ENCODE data around the gene TNFAIP3.

TNFAIP3 gene

DNA sequence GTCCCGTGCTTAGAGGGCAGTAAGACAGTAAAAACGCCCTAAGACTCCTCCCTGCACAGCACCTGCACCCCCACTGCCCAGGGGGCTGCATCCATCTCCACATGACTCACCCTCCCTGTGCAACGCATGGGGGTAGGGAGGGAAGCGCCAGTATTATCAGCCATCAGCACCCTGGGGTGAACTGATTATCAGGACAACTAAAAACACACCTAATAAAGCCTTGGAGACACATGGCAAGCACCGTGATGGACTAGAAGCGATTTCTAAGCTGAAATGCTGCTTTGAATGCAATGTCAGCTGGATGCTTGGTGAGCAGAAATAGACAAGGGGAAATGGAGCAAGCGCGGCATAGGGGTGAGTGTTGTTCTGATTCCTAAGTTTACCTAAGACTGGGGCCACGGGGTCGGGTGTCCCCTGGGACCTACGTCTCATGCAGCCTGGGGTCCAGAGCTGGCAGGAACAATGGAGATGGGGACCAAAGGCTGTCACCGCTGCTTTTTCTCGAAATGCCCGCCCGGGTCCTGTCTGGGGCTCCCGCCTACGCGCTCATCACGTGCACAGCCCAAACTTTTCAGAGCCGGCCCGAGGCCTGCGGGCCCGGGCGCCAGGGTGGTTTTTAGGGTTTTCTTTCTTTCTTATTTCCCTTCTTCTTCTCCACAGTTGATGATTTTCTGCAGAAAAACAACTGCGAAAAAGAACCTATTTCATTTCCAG, 702 bp upstream of the TNFAIP3 start:
- peak in 1 of 2 donors; percentile 52 for DNase-seq

DNA sequence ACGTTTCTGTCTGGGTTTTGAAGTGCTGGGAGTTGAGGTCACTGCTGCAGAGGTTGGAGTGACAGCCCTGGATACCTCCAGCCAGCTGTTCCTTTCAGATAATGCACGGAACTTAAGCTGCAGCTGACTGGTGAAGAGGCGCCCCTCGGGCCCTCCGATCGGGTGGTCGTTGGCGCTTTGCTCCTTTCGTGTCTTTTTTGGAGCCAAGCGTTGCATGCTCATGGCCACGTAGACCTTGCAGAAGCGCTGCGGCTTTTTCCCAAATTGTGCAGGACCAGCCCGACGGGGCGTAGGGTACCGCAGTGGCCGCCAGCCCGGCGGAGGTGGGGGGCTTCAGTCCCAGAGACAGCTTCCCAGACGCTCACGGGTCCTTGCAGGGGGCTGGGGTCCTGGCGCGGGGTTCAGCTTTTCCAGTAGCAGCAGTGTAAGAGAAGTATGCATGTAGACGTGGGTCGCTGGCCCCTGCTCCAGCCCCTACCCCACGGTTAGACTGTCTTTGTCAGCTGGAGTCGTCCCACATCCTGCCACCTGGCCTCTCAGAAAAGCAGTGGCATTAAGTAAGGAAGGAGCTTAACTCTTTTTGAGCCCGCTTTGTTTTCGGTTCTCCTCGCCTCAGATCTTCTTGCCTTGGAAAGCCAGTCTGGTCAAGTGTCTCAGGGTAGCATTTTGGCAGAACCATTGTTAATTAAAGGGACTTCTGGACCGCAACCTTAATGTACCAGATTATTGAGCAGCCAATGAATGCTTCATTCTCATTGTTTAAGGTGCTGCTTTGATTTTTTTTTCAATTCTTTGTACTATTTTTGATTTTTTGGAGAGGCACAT, 838 bp downstream of the TNFAIP3 start:
- peak; percentile 68 to 75 for DNase-seq

DNA sequence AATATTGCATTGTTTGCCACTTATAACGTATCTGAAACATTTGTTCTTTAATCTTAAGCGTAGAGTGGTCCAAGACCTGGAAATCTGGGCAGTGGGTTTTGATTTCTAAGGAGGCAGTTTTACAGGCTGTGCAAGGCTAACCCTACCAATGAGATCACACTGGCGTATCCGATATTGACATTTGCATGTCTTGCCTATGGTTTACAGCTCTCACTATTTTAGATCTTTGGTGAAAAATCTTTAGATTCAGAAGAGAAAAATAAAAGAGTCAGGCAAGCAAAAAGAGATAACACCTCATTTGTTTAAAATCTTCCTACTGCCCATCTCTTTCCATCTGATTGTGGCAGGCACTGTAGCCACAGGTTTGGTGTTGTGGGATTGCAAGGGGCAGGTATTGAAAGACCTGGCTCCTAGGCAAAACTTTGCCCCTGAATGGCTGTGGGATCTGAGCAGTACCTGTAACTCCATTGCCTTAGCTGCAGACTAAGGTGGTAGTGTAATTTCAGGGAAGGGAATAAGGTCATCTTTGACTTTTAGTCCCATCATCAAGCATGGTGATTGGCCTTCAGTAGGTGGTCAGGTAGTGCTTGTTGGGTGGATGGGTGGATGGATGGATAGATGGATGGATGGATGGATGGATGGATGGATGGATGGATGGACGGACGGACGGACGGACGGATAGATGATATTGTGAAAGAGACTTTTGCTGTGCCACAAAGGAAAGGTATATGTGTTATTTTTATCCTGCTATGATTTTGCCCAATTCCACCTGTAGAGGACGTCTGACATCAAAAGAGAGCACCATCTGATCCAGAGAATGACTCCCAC, 1.9 kb downstream of the TNFAIP3 start:
- DNase-seq: peak; percentile 35 to 68

- peak in 1 of 2 donors; percentile 63 for DNase-seq
Observed at GRCh38 chr6:137869549-137870307, 2.7 kb downstream of the TNFAIP3 start.

DNA sequence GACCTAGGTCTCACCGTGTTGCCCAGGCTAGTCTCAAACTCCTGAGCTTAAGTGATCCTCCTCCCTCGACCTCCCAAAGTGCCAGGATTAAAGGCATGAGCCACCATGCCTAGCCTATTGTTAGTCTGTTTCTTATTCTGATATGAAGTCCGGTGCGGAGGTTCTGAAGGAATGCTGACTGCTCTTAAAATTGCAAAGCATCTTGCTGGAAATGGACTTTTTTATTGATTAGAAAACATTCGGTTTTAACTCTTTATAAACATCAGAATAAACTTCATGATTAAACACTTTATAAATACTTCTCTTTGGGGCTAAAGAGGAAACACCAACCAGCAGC, 3.2 kb downstream of the TNFAIP3 start:
- DNase-seq: no peak

DNA sequence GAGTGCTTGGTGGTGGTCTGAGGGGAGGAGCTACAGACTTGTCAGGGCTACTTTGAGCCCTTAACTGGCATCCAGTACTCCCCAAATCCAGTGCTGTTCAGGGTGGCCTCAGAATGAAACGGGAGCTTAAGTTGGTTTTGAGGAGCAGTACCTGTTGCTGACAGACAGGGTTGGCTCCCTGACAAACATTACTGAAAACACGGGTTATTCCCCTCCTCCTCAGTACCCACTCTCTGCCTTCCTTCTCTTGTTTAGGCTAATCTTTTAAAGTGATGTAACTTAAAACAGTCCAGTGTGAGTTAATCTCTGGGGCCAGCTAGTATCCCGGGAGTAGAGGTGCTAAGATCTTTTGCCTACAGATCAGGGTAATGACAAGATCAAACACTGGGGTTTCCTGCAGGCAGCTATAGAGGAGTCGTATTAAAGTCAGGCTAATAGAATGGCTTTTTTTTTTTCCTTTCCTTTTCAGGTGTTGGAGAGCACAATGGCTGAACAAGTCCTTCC, 3.7 kb downstream of the TNFAIP3 start:
- peak; percentile 72 to 83 for DNase-seq

DNA sequence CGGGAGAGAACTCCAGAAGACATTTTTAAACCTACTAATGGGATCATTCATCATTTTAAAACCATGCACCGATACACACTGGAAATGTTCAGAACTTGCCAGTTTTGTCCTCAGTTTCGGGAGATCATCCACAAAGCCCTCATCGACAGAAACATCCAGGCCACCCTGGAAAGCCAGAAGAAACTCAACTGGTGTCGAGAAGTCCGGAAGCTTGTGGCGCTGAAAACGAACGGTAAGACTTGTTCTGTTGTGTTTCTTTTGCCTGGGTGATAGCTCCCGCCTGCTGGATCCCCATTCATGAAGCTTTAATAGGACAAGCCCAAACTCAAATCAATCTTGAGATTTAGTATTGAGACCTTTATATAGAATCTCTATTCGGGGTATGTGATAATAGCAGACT, 4.2 kb downstream of the TNFAIP3 start:
- peak; percentile 42 to 61 for DNase-seq

DNA sequence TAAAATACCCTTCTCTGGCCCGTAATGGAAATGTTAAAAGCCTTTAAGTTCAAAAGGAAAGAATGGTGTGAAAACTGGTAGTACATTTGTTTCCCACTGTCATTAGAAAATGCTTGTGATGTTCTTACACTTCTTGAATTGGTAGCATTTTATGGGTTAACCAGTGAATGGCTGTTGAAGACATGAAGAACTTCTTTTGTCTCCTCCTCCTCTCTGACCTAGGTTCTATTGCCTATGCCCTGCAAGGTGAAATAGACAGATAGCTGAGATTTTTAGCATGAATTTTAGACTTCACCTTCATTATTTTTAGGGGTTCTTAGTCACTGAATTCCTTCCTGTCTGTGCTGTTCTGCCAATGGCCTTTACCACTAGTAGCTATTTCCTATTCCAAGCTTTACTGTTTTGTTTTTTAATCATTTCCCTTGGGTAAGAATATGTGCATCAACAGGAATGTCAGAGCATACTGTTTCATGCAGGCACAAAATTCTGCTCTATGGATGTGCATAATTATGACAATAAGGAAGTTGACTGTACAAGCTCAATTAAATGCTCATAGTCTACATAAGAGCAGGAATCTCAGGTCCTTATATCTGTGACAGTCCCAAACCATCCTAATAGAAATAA, 4.9 kb downstream of the TNFAIP3 start:
- DNase-seq: peak in 1 of 2 donors; percentile 63

DNA sequence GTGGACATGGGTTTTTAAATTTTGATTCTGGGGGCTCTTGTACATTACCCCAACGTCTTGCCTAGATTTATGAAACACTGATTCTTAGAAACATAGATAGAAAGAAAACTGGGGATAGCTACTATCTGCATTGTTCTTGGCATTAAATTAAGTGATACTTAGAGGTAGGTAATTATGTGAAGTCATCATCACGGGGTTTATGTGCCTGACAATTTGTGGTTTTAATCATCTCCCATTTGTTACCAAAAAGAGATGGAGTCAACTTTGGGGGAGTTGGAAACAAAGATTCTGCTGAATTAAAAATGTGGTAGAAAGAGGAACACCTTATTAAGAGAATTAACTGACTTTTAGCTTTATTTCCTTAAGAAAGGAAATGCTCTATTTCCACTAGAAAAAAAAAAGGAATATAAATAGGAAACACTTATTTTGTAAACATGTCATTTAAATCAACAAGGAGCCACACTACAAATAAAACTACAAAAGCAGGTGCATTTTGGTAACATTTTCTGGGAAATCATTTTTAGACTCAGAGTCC, 5.6 kb downstream of the TNFAIP3 start:
- peak in 1 of 2 donors; percentile 54 for DNase-seq

DNA sequence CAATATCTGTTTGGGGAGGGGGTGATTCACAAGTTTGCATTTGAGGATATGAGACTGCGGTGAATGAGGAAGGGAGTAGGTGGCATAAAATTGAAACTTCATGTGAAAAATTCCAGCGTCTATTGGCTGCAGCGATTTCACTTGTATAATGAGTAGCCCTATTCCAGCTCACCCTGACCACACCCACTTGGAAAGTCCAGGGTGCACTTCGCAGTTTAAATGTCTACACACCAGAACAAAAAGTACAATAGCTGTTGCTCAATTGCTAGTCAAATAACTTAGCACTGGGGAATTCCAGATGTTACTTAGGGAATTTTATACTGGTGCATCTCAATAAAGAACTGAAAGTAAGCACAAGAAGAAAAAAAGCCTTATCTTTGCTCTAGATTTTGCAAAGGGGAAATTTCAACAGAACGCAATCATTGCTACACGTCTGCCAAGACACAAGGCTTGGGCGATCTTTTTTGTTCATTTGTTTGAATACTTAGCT, 6.3 kb downstream of the TNFAIP3 start:
- DNase-seq: peak; percentile 89 to 90

GRCh38 chr6:137874204-137875057, 7.4 kb downstream of the TNFAIP3 start:
- DNase-seq: peak; percentile 44 to 53

DNA sequence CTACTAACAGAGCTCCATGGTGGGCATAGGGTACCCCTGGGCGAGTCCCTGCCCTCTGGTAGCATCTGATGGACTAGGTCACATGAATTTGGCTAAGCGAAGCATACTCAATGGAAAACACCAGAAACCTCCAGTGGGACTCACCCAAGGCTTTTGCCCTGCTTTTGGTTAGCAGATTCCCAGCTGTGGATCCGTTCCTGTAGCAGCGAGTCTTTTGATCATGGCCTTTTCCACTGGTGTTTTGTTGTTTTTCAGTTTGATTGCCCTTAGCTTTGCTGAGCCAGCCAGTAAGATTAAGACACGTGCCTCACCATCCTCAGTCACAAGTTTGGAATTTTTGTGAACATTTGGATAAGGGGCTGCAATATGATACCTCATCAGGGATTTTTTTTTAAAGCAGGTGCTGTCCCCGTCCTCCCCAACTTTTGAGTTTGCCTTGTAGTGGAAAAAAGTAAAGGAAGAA, 8.0 kb downstream of the TNFAIP3 start:
- no peak for DNase-seq

DNA sequence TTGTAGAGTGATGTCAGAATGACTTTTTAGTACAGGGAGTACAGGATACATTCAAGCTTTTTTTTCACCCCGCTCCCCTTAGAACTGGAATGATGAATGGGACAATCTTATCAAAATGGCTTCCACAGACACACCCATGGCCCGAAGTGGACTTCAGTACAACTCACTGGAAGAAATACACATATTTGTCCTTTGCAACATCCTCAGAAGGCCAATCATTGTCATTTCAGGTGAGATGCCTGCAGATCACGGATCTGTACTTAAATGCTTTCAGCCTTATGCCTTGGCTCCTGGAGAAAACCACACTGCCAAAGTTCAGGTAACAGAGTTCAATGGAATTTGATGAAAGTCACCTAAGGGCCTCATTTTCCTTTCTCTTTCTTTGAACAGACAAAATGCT, 8.5 kb downstream of the TNFAIP3 start:
- peak in 1 of 2 donors; percentile 43 for DNase-seq

GRCh38 chr6:137876547-137876946, 9.5 kb downstream of the TNFAIP3 start:
- DNase-seq: peak in 1 of 2 donors; percentile 44

- DNase-seq: peak in 1 of 2 donors; percentile 45
Observed at GRCh38 chr6:137877113-137877512, 10.1 kb downstream of the TNFAIP3 start.

DNA sequence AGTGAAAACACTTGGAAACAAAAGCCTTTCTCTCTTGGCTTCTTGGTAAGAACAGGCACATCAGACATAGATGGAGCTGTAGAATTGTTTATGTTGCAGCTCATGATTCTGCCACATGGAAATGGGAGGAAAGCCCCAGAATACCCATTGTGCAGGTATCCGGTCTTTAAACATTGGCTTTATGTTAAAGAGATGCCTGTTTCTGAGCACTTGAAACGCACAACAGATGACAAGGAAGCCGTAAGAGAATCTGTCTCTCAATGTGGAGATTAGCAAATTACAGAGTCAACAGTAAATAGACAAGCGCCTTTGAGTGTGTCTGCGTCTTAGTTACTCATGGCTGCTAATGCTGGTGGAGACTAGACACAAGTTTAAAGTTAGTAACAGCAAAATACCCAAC, 10.5 kb downstream of the TNFAIP3 start:
- peak in 1 of 2 donors; percentile 53 for DNase-seq

- DNase-seq: no peak
Observed at GRCh38 chr6:137878029-137878428, 11.0 kb downstream of the TNFAIP3 start.

- peak; percentile 46 to 55 for DNase-seq
Observed at GRCh38 chr6:137878486-137879285, 11.6 kb downstream of the TNFAIP3 start.

DNA sequence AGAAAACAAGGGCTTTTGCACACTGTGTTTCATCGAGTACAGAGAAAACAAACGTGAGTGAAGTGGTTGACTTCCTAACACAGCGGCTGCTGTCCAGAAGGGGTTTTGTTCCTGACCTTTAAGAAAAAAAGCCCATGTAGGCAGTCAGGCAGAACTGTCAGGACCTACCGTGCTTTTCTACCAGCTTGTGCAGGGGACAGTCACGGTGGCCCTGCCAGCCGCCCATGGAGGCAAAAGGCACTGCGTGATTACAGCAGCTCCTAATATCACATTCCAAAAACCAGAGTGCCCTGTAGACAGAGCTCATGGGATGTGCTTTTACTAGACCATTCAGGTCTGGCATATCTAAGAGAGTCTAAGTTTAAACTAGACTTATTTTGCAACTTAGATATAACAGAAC, 12.2 kb downstream of the TNFAIP3 start:
- peak in 1 of 2 donors; percentile 30 for DNase-seq

All from CD4-positive, alpha-beta T cell treated with Interleukin-4 for 1 hour (primary cell).